Esophagus muscularis mucosa (tissue), 3 donors: ENCODE measurements around the gene GNG4.

ENCODE experiments used
- CTCF ChIP-seq, 3 experiments: fragments of 200-600 bp in 2 of 3; fragments of 450-650 bp in 1 of 3; sonication (generic) in 2 of 3; IDR thresholded peaks; one replicate each; pipeline ENCODE4 v1.5.1; 2017 to 2019; ENCODE audit warnings: antibody characterized with exemption in 3 of 3, mild to moderate bottlenecking in 2 of 3, moderate library complexity in 1 of 3
- POLR2A ChIP-seq: fragments of 450-650 bp; IDR thresholded peaks from one replicate; pipeline ENCODE4 v1.6.1; 2017; ENCODE audit warnings: antibody characterized with exemption, moderate library complexity, mild to moderate bottlenecking, low read depth
- POLR2AphosphoS5 ChIP-seq, 2 donors: sonication (generic); formaldehyde crosslinking; IDR thresholded peaks; one replicate each; pipeline ENCODE4 v1.6.1; 2017; ENCODE audit warnings: antibody characterized with exemption in 2 of 2

GRCh38 chr1:235513495-235514366 lies 135.9 kb downstream of the GNG4 start:
- no peak for TF ChIP-seq POLR2A
- peak; percentile 74 to 97 (median 84) for TF ChIP-seq CTCF (IDR thresholded peaks at IDR 0.05)
- TF ChIP-seq POLR2AphosphoS5 (IDR thresholded peaks at IDR 0.05), result no peak
